ENCODE measurements around the gene MPV17L2.
A peak's percentile ranks its signal among the peaks of the same experiment; 100 is the strongest.

The MPV17L2 gene

GRCh38 chr19:18152442-18152816 lies 40.6 kb upstream of the MPV17L2 start:
- peak overlapping the region; percentile 97 for H3K27ac ChIP-seq (ENCODE audit: low read length, poor library complexity, severe bottlenecking)
- peaks cover 9 to 44% of the 10 kb centered on the region in 2 experiments for H3K36me3 ChIP-seq (ENCODE audit: control insufficient read depth in 1 of 2, insufficient read depth in 2 of 2, low read depth in 1 of 2, low read length in 2 of 2)
- H2AFZ ChIP-seq (ENCODE audit: low read depth, low read length): peak overlapping the region; percentile 15
- H3K4me3 ChIP-seq (ENCODE audit: insufficient read depth in 1 of 2, low read depth in 1 of 2, low read length in 2 of 2): peak overlapping the region in 1 of 2 experiments; percentile 89
- peak overlapping the region; percentile 9 for H4K91ac ChIP-seq (ENCODE audit: low read length)
- H2BK120ac ChIP-seq (ENCODE audit: low read depth, low read length): no peak overlapping the region
- H3K4me2 ChIP-seq (ENCODE audit: low read length, poor library complexity, severe bottlenecking): peak overlapping the region; percentile 26
- no peak overlapping the region for H2BK15ac ChIP-seq (ENCODE audit: low read depth, poor library complexity, severe bottlenecking)
- H3K79me1 ChIP-seq (replicated peaks; ENCODE audit: low read length, poor library complexity, severe bottlenecking): peaks cover 2% of the 10 kb centered on the region
- H3K14ac ChIP-seq (ENCODE audit: low read length in 2 of 2): no peak overlapping the region
- no peak overlapping the region for H3K23ac ChIP-seq (ENCODE audit: low read length in 2 of 2)
- under 1% methylated on average over 22 of the region's 22 CpGs for WGBS
- H3K27me3 ChIP-seq (ENCODE audit: control insufficient read depth in 1 of 2, insufficient read depth in 1 of 2, low read length in 2 of 2): no peaks in the 10 kb centered on the region
- H2BK12ac ChIP-seq (ENCODE audit: low read length in 2 of 2): no peak overlapping the region
- peak overlapping the region; percentile 47 for H2BK5ac ChIP-seq (ENCODE audit: low read depth, low read length, poor library complexity, severe bottlenecking)
- peak overlapping the region; percentile 54 to 56 for H3K18ac ChIP-seq (ENCODE audit: low read depth in 1 of 2, low read length in 2 of 2)
- no peak overlapping the region for H2AK5ac ChIP-seq (ENCODE audit: low read length, severe bottlenecking)
- peak overlapping the region; percentile 94 for H3K9ac ChIP-seq (ENCODE audit: low read length)
- peak; percentile 99 for DNase-seq
- H4K8ac ChIP-seq (ENCODE audit: low read length): peak overlapping the region; percentile 82
- peaks cover 33% of the 10 kb centered on the region for H3K4me1 ChIP-seq (ENCODE audit: control insufficient read depth, insufficient read depth, low read depth, low read length)
- H3K4ac ChIP-seq (ENCODE audit: low read depth in 1 of 2, low read length in 2 of 2): peak overlapping the region in 1 of 2 experiments; percentile 81
- H3K9me3 ChIP-seq (ENCODE audit: control insufficient read depth, low read length): no peaks in the 10 kb centered on the region

- peak within 1 kb of the TSS; percentile 87 to 89 for H3K4me3 ChIP-seq (ENCODE audit: insufficient read depth in 1 of 2, low read depth in 1 of 2, low read length in 2 of 2)
- peak within 1 kb of the TSS; percentile 80 for H2BK120ac ChIP-seq (ENCODE audit: low read depth, low read length)
- H2BK15ac ChIP-seq (ENCODE audit: low read depth, poor library complexity, severe bottlenecking): peak within 1 kb of the TSS; percentile 49
- peak within 1 kb of the TSS in 1 of 2 experiments; percentile 98 for H3K14ac ChIP-seq (ENCODE audit: low read length in 2 of 2)
- no peaks in the 10 kb centered on the region for H3K27me3 ChIP-seq (ENCODE audit: control insufficient read depth in 1 of 2, insufficient read depth in 1 of 2, low read length in 2 of 2)
- peaks cover 3% of the 10 kb centered on the region for H3K79me1 ChIP-seq (replicated peaks; ENCODE audit: low read length, poor library complexity, severe bottlenecking)
- peak within 1 kb of the TSS; percentile 80 for H2AFZ ChIP-seq (ENCODE audit: low read depth, low read length)
- H2AK5ac ChIP-seq (ENCODE audit: low read length, severe bottlenecking): no peak within 1 kb of the TSS
- H3K23ac ChIP-seq (ENCODE audit: low read length in 2 of 2): peak within 1 kb of the TSS in 1 of 2 experiments; percentile 97
- peak within 1 kb of the TSS; percentile 88 for H3K4me2 ChIP-seq (ENCODE audit: low read length, poor library complexity, severe bottlenecking)
- peak within 1 kb of the TSS; percentile 82 for H4K8ac ChIP-seq (ENCODE audit: low read length)
- peak within 1 kb of the TSS; percentile 70 for H4K91ac ChIP-seq (ENCODE audit: low read length)
- peak within 1 kb of the TSS; percentile 63 for H2BK5ac ChIP-seq (ENCODE audit: low read depth, low read length, poor library complexity, severe bottlenecking)
- under 1% methylated on average over 75 of the region's 86 CpGs for WGBS
- DNase-seq: peak; percentile 98
- H3K36me3 ChIP-seq (ENCODE audit: control insufficient read depth in 1 of 2, insufficient read depth in 2 of 2, low read depth in 1 of 2, low read length in 2 of 2): peaks cover 9 to 44% of the 10 kb centered on the region in 2 experiments
- peak within 1 kb of the TSS; percentile 69 to 94 for H3K4ac ChIP-seq (ENCODE audit: low read depth in 1 of 2, low read length in 2 of 2)
- H3K27ac ChIP-seq (ENCODE audit: low read length, poor library complexity, severe bottlenecking): peak within 1 kb of the TSS; percentile 97
- H3K4me1 ChIP-seq (ENCODE audit: control insufficient read depth, insufficient read depth, low read depth, low read length): peaks cover 37% of the 10 kb centered on the region
- H2BK12ac ChIP-seq (ENCODE audit: low read length in 2 of 2): peak within 1 kb of the TSS in 1 of 2 experiments; percentile 43
- peak within 1 kb of the TSS; percentile 94 for H3K9ac ChIP-seq (ENCODE audit: low read length)
- H3K18ac ChIP-seq (ENCODE audit: low read depth in 1 of 2, low read length in 2 of 2): peak within 1 kb of the TSS; percentile 91 to 92
- no peaks in the 10 kb centered on the region for H3K9me3 ChIP-seq (ENCODE audit: control insufficient read depth, low read length)
Measured at GRCh38 chr19:18152817-18153555, 40.0 kb upstream of the MPV17L2 start, which contains the start of gene PIK3R2. Gene PIK3R2, plus strand, starts transcription at chr19:18153163. Its CDS starts 2,717 bp downstream, at chr19:18155880.

GRCh38 chr19:18153556-18154134 lies 39.4 kb upstream of the MPV17L2 start:
- Histone ChIP-seq H2BK120ac (ENCODE audit: low read depth, low read length) (peak overlapping the region; percentile 80), H3K23ac (ENCODE audit: low read length in 2 of 2) (peak overlapping the region in 1 of 2 experiments; percentile 97), H2AFZ (ENCODE audit: low read depth, low read length) (peak overlapping the region; percentile 29), H3K4me3 (ENCODE audit: insufficient read depth in 1 of 2, low read depth in 1 of 2, low read length in 2 of 2) (peak overlapping the region; percentile 87 to 89), H3K4ac (ENCODE audit: low read depth in 1 of 2, low read length in 2 of 2) (peak overlapping the region; percentile 69 to 94), H3K14ac (ENCODE audit: low read length in 2 of 2) (peak overlapping the region in 1 of 2 experiments; percentile 98), H2BK12ac (ENCODE audit: low read length in 2 of 2) (peak overlapping the region in 1 of 2 experiments; percentile 43), H4K91ac (ENCODE audit: low read length) (peak overlapping the region; percentile 70), H3K79me1 (replicated peaks; ENCODE audit: low read length, poor library complexity, severe bottlenecking) (peaks cover 3% of the 10 kb centered on the region), H3K36me3 (ENCODE audit: control insufficient read depth in 1 of 2, insufficient read depth in 2 of 2, low read depth in 1 of 2, low read length in 2 of 2) (peaks cover 9 to 44% of the 10 kb centered on the region in 2 experiments), H2BK5ac (ENCODE audit: low read depth, low read length, poor library complexity, severe bottlenecking) (peak overlapping the region; percentile 63), H3K4me2 (ENCODE audit: low read length, poor library complexity, severe bottlenecking) (peak overlapping the region; percentile 88), H3K9ac (ENCODE audit: low read length) (peak overlapping the region; percentile 94), H3K18ac (ENCODE audit: low read depth in 1 of 2, low read length in 2 of 2) (peak overlapping the region; percentile 91 to 92), H2BK15ac (ENCODE audit: low read depth, poor library complexity, severe bottlenecking) (no peak overlapping the region), H2AK5ac (ENCODE audit: low read length, severe bottlenecking) (no peak overlapping the region), H3K27me3 (ENCODE audit: control insufficient read depth in 1 of 2, insufficient read depth in 1 of 2, low read length in 2 of 2) (no peaks in the 10 kb centered on the region), H4K8ac (ENCODE audit: low read length) (peak overlapping the region; percentile 64), H3K4me1 (ENCODE audit: control insufficient read depth, insufficient read depth, low read depth, low read length) (peaks cover 37% of the 10 kb centered on the region), H3K9me3 (ENCODE audit: control insufficient read depth, low read length) (no peaks in the 10 kb centered on the region), H3K27ac (ENCODE audit: low read length, poor library complexity, severe bottlenecking) (peak overlapping the region; percentile 53)
- DNase-seq: no peak
- WGBS: 2% methylated on average over 38 of the region's 38 CpGs

Data from mesenchymal stem cell (in vitro differentiated cells and primary cell).